G401.6 (cell line): ENCODE results near the gene BRCA1.
A peak's percentile ranks its signal among the peaks of the same experiment; 100 is the strongest.

Experiments
- FAIRE-seq: peaks from 2 replicates; lab custom pipeline; 2012; peaks lifted over from hg19 to GRCh38; lab: Jason Lieb, UNC

BRCA1 gene

DNA sequence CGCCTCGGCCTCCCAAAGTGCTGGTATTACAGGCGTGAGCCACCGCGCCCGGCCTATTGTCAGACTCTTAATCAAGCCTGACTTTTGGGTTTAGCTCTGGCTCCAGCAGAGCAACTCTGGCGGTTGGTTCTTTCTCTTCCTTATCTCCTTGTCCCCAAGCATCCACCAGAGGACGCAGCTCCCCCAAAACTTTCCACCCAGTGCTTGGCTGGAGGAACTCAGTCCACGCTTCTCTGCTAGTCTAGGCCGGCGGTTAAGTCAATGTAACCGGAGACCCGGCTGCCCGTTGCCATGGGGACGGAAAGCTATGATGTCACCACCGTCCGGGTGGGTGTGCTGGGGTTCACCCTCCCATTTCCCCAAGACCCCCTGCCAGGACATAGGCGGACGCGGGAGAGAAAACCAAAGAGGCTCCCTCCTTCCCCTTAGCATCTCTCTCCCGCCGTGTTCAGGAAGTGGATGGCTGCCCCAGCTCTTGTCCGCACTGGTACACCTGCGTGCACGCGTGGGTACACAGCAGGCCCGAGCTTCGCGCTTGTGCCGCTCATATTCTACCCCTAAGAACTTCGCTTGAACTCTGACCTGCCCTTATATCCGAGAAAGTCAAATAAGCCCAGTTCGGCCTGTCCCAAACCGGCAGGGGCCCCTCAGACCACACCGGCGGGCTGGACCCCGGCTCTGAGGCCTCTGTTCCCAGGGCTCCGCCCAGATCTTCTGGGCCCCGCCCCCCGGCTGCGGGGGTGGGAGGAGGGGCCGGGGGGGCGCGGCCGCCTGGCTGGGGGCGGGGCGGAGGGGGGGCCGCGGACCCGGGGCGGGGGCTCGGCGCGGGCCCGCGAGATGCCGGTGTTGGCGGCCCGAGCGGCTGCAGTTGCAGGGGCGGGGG is 100.5 kb downstream of the BRCA1 start, which contains the start of gene RND2:
Gene RND2 (plus strand): TSS at position 825 of the 883 bp plus-strand sequence. CDS start 117 bp downstream, outside the sequence.
- FAIRE-seq: peak; percentile 94

DNA sequence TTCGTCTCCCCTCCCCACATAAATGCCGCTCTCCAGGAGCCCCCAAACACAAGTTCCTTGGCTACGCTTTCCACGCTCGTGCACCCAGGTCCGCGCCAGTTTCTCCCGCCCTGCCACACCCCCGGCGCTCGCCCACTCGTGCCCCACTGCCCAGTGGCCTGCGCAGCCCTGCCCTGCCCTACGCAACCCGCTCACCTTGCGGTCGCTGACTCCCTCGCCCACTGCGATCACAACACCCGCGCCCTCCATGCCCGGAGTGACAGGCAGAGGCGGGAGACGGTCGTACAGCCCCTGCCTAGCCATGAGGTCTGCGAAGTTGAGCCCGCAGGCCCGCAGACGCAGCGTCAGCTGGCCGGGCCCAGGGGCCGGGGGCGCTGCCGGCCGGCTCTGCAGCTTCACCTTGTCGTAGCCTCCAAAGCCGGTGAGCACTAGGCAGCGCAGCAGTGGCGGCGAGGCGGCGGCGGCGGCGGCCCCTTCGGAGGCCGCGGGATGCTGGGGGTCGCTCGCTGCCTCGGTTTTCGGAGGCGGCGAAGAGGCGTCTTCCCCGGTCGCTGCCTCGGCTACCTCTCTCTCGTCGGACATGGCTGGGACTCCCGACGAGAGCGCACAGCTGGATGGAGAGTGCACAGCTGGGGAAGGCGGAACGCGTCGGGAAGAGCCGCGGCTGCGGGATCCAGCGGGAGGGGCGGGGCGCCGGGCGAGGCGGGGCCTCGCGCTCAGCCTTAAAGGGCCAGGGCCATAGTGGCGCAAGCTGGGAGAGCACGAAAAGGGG is 103.2 kb downstream of the BRCA1 start, which contains the start of gene VAT1:
Gene VAT1 (minus strand): TSS at position 645 of the 772 bp plus-strand sequence. CDS start 63 bp downstream, at position 582.
- peak; percentile 69 for FAIRE-seq

DNA sequence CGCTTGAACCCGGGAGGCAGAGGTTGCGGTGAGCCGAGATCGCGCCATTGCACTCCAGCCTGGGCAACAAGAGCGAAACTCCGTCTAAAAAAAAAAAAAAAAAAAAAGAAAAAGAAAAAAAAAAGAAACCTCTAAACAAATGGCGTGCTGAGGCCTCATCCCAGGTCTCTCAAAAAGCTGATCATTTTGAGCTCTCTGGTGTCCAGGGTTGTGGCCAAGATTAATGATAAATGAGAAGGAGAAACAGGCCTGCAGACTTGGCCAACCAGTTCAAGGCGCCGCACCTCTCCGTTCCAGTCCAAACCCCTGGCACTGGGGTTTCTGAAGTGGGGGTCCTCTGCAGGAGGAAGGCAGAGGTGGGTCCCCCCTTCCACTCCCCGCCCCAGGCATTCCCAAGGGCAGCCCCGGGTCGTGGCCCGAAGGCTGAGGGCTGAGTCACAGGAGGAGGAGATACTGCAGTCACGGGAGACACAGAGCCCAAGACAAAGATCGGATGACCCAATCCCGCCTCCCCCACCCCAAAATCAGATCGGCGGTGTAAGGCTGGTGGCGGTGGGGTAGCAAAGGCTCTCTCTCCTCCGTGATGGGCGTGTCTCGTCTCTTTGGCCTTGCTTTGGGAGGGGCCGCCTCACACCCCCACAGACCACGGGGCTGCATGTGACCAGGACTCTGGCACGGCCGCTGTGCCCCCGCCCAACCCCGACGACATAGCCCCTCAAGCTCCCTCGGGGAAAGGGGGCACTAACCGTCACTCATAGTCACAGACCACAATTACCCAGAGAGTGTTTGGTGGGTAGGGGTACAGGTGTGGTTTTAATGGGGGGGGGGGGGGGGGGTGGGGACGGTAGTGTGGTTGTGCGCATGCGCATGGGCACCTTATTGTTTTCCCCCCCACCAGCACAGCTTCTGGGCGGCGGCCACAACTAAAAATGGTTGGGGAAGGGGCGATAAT is 104.1 kb downstream of the BRCA1 start:
- no peak for FAIRE-seq

DNA sequence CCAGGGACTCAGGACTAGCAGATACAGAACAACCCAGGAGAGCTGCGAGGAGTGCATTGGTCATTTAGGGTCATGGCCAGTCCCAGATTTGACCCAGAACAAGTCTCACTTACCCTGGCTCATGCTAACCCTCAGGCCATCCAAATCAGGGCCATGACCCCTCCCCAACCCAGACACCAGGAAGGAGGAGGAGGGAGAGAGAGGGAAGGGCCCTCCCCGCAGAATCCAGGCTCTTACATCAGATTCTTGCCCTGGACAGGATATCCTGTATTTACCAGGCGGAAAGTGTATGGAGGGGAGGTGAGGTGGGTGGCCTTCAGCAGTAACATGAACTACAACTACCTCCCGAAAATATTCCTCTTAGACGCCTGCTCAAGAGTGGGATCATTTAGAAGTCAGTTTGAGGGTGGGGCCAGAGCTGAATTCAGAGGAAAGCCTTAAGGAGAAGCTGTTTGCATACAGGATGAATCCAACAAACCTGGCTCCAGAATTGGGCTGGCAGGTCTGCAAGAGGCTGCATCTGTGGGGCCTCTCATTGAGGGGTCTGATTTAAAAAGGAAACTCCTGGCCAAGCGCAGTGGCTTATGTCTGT is 105.0 kb downstream of the BRCA1 start:
- FAIRE-seq: no peak

DNA sequence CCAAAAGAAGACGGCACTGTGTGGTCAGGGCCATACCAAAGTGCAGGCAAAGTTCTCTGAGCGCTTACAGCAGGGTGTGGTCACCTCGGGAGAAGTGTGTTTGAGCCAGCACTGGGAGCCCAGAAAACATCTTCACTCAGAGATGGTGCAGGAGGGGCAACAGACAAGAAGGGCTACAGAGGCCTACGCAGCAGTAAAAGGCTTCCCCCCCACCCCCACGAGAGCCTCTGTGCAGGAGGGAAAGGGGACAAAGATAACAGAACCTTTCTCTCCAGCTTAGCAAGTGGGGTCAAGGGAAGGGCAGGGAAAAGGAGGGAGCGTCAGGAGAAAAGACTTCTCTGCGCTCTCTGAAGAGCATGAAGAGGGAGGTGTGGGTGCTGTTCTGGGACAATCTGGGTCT is 105.7 kb downstream of the BRCA1 start:
- FAIRE-seq: no peak

DNA sequence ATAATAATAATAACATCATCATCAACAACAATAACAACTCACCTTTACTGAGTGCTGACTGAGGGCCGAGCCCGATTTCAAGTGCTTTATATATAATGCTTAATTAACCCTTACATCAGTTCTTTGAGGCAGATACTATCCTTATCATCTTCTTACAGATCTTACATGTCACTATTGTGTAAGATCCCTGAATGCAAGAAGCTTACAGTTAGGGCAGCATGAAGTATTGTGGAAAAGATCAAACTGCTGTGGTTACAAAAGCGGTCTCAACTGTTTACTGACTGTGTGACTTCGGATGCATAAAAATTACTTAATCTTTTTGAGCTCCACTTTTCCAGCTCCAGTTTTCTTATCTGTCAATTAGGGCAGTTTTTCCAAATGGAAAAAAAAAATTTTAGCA is 106.2 kb downstream of the BRCA1 start:
- FAIRE-seq: no peak

DNA sequence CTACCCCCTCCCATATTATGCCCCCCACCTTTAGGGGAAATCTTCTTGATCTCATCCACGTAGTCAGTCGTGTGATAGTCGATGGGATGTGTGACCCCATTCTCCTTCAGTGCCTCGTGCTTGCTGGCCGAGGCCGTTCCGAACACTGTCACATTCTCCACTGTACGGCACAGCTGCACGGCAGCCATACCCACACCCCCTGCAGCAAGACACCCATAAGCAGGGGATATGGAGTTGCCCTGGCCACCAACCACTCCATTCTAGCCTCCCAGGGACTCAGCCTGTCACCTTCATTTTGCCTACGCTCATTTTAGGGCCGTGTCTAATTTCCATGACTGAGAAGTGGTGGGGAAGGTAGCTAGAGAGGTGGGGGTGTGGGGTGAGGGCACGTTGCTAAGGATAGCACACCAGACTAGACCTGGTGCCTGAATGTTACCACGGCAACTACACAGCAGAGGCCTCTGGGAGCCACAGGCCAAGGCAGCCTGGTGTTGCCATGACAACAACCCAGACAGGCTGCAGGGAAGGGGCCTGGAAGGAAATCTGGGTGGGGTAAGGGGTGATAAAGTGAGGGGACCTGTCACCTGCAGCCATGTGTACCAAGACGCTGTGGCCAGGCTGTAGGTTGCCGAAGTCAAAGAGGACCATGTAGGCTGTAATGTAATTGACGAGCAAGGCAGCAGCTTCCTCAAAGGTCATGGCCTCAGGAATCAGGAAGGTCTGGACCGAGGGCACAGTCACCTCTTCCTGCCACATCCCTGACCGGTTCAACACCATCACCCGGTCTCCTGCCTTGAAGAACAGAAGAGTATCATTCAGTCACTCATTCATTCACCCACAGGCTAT is 106.9 kb downstream of the BRCA1 start:
- FAIRE-seq: no peak

DNA sequence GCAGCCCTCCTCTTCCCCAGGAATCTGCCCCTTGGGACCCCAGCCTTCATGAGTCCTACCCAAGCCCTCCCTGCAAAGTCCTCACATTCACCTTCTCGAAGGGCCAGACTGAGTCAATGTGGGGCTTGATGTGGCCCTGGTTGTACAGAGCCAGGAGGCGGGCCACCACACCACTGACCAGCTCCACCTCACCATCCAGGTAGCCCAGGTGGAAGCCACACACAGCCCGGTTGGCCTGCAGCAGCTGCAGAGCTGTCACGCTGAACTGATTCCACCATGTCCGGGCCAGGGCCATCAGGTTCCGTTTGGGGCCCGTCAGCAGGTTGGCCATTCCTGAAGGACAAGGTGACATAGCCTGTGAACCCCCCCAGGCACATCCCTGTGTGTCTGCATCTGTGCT is 108.9 kb downstream of the BRCA1 start:
- no peak for FAIRE-seq

DNA sequence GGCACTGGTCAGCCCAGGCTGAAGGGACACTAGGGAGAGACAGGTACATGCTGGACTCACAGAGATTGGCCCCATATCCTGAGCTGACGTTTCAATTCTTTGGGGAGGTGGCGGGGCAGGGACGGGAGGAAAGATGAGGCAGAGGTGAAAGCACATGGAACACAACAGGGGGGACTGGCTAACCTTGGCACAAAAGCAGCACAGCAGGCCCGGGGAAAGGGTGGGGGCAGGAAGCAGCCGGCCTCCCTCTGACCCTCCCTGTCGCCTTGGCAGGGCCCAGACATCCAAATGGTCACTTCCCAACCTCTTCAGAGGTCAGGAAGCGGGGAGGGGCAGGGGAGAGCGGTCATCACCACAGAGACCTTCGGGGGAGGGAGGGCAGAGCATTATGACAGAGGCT is 109.6 kb downstream of the BRCA1 start:
- no peak for FAIRE-seq

DNA sequence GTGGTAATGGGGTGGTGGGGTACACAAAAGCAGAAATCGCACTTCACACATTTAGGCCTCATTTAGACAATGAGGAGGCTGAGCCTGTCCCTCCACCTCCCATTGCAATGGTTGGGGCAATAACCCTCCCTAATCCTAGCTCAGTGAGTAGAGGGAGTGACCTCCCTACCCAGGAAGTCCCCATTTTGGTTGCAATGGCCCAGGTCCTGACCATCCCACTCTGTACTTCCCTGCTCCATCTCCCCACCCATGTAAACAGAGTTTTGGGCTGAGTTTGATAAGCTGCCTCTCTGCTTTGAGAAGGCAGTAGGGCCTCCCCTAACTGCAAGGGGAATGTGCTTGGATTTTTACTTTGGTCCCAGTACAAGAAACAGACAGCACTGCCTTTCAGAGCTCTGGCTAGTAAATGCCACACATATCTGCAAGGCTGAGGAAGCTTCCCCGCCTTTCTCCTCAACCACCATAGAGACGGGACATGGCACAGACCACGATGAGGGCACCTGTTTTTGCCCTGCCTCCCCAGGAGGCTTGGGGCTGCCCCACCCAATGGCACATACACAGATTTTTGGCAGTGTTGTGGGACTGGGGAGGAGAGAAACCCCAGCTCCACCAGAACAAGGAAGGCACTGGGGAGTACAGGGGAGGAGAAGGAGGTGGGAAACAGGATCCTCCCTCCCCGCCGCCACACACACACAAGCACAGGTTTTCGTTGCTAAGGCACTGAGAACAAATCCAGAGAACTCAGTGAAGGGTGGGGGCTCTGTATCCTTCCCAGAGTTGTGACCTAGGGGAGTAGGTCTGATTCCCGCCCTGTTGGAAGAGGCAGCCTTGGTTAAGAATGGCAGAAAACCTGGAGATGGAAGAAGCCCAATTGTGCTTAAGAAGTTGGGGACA is 110.3 kb downstream of the BRCA1 start:
- no peak for FAIRE-seq

DNA sequence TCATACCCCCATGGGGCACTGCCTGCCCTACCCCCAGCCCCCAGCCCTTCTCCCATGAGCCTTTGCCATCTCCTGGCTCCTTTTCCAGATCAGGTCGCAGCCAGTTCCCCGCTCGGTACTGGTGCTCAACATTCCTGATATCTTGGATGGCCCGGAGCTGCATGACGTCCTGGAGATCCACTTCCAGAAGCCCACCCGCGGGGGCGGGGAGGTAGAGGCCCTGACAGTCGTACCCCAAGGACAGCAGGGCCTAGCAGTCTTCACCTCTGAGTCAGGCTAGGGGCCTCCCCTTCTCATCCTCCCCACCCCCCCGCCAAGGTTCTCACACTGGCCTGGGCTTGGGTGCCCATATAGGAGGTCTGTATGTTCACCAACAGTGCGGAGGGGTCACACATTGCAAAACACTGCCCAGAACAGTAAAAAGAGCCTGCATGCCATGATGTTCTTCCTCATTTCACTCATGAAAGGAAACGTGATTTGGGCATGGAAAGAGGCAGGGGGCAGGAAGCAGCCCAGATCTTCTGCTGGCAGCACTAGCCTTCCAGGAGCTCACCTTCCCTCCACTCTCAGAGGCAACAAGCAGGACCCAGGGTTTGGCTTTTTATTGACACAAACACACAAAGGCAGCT is 111.0 kb downstream of the BRCA1 start:
- FAIRE-seq: no peak

DNA sequence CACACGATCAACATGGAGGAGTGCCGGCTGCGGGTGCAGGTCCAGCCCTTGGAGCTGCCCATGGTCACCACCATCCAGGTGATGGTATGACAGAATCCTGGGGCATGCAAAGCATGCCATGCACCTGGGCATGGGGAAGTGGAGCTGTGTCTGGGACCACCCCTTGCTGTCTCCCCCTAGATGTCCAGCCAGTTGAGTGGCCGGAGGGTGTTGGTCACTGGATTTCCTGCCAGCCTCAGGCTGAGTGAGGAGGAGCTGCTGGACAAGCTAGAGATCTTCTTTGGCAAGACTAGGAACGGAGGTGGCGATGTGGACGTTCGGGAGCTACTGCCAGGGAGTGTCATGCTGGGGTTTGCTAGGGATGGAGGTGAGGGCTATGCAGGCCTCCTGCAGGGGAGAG is 111.9 kb downstream of the BRCA1 start:
- FAIRE-seq: no peak

DNA sequence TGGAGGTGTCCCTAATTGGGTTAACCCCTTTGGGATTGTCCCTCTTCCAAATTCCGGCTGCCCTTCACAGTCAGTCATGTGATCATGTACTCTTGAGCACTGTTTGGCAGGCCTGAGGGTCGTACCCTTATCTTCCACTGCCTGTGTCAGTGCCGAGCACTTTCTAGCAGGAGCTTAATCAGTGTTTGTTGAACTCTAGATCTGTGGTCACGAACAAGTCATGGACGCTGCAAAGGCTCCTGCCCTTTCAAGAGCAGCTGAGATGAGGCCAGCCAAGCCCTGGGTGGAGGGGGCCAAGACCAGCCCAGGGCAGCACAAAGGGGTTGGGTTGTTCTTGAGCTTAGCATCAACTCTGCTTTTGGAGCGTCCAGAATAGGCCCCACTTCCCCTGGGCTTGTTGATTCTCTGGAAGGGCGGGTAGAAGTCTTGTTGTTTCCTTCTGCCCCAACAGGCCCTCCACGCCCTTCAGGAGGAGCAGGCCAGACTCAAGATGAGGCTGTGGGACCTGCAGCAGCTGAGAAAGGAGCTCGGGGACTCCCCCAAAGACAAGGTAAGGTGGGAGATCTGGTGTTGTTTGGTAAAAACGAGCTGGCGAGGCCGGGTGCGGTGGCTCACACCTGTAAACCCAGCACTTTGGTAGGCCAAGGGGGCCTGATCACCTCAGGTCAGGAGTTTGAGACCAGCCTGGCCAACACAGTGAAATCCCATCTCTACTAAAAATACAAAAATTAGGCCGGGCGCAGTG is 113.3 kb downstream of the BRCA1 start:
- no peak for FAIRE-seq

DNA sequence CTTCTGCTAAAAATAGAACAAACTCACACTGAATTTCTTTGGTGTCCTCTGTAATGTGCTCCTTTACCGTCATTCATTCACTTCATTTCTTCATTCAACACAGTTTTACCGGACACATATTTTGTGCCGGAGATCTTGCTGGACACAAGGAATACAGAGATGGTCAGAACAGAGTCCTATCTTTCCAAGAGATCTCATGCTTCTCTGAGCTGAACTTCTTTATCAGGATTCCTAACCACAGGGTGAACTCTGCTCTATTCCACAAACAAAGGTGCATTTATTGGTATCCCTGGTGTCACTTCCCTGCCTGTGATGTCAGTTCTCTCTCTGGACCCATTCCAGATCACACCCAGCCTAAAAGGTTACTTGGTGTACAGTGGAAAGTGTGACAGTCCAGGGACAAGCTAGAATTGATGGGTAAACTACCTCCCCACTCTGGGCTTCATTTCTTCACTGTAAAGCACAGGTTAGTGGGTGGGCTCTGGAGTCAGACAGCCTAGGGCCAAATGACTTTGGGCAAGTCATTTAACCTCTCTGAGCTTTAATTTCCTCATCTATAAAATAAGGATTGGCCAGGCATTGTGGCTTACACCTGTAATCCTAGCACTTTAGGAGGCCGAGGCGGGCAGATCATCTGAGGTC is 114.4 kb downstream of the BRCA1 start:
- FAIRE-seq: no peak

DNA sequence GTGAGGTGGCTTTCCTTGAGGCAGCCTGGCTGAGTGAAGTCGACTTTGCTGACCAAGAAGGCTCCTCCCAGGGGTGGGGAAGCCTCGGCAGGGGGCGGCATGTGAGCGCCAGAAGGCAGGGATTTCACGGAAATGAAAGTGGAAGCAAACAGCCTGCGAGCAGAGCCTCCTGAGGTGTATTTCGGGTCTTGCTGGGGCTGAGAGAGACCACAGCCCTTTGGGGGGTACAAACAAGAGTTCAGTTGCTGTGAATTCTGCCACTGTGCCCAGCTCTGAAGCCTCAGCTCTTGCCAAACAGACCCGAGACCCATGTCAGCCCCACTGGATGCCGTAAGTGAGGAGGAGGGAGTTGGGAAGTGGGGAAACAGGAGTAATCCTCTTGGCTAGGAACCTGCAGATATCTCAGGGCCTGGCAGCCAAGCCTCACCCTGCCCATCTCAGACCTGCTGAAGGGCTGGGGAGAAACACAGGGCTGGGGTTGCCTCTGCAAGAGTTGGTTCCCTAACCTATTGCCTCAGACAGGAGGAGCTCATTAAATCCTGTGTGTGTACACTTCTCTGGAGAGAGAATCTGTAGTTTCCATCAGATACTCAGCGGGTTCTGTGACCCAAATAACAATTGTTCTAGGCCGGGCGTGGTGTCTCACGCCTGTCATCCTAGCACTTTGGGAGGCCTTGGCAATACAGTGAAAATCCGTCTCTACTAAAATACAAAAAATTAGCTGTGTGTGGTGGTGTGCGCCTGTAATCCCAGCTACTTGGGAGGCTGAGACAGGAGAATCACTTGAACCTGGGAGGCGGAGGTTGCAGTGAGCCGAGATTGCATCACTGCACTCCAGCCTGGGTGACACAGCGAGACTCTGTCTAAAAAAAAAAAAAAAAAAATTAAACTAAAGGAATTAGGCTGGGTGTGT is 118.3 kb downstream of the BRCA1 start, which contains the start of gene IFI35:
Gene IFI35 (plus strand): TSS at position 146 of the 913 bp plus-strand sequence. CDS start 164 bp downstream, at position 310.
- peak; percentile 69 for FAIRE-seq

DNA sequence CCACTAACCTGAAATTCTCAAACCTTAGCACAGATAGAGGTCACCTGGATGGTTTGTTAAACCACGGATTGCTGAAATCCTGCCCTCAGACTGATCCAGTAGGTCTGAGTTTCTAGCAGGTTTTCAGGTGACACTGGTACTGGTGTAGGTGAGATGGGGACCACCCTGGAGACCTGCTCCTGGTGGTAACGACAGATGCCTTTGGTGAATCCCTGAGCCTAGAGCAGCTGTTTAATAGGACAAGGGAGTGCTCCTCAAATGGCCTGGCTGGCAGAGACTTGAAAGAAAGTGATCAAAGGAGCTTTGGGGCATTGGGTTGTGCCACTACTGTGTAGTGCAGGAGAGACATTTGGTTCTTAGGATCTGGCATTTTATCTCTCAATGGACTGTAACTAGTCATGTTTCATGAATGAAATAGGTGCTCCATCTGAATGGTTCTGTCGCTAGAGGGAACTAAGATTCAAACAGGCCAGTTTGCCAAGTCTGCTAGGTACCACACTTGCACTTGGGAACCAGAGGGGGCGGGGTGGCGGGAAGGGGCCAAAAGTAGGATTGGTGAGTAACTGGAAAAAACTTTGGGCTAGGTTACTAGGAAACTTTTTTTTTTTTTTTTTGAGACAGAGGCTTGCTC is 121.5 kb downstream of the BRCA1 start:
- peak; percentile 95 for FAIRE-seq
